ENCODE data around the gene POLD1.
"Not testable (repeated sequence)": the region's sequence is repeated elsewhere in the genome, so short reads cannot be mapped to it uniquely, and the experiment has no call there.

The POLD1 gene

GRCh38 chr19:50383852-50384684 is at the start of gene POLD1:
POLD1 (plus strand) TSS chr19:50384347; CDS start chr19:50398852, 14,505 bp downstream.
- peak; percentile 98 for DNase-seq (ENCODE audit: low read depth)

DNA sequence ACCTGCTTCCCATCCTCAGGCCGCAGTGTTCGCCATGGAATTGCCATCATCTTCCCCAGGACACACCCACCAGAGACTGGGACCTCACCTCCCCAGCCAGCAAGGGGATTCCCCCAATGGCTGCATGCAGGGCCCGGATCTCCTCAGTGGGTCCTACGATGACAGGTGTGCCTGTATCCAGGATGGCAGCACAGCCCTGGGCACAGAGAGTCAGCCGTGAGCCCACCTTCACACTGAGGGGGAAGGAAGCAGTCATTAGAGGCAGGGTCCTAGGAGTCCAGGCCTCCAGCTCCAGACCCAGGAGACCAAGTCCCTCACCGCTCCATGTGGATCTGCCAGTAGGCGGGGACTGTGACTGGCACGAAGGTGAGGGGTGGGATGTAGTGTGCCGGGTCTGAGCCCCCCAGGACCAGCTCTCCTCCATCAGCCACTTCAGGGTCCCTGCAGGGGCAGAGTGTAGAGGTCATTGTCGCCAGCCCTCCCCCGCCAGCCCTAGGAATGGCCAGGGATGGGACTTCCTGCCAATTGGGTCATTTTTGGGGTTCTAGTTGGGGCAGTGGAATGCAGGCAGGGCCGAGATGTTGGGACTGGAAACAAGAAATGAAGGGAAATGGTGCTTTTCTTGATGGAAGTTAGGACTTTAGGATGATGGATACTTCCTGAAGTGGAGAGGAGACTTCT is 49.3 kb upstream of the POLD1 start:
- no peak for DNase-seq (ENCODE audit: low read depth)

- not testable (repeated sequence) for DNase-seq (ENCODE audit: low read depth)
These were observed 47.1 kb upstream of the POLD1 start for GRCh38 chr19:50337031-50337430.

- DNase-seq (ENCODE audit: low read depth), result no peak
These were observed 43.8 kb upstream of the POLD1 start for GRCh38 chr19:50340331-50340730.

DNA sequence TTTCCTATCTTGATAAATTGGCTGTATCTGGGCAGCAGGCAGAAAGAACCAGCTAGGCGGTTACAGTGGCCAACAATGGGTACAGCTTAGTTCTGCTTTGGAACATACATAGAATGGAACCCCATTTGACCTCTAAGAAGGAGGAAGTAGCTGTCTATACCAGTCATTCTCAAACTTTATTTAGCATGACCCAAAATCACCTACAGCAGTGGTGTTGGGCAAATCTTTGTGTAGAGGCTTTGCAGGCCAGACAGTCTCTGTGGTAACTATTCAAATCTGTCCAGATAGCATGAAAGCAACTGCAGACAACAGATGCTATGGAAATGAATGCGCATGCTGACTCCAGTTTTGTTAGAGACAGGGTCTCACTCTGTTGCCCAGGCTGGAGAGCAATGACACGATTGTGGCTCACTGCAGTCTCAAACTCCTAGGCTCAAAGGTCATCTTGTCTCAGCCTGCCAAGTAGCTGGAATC is 43.0 kb upstream of the POLD1 start:
- no peak for DNase-seq (ENCODE audit: low read depth)

- DNase-seq (ENCODE audit: low read depth), result no peak
These were observed 39.4 kb upstream of the POLD1 start for GRCh38 chr19:50344661-50345318.

- DNase-seq (ENCODE audit: low read depth), result not testable (repeated sequence)
These were observed 37.0 kb upstream of the POLD1 start for GRCh38 chr19:50347089-50347581.

DNA sequence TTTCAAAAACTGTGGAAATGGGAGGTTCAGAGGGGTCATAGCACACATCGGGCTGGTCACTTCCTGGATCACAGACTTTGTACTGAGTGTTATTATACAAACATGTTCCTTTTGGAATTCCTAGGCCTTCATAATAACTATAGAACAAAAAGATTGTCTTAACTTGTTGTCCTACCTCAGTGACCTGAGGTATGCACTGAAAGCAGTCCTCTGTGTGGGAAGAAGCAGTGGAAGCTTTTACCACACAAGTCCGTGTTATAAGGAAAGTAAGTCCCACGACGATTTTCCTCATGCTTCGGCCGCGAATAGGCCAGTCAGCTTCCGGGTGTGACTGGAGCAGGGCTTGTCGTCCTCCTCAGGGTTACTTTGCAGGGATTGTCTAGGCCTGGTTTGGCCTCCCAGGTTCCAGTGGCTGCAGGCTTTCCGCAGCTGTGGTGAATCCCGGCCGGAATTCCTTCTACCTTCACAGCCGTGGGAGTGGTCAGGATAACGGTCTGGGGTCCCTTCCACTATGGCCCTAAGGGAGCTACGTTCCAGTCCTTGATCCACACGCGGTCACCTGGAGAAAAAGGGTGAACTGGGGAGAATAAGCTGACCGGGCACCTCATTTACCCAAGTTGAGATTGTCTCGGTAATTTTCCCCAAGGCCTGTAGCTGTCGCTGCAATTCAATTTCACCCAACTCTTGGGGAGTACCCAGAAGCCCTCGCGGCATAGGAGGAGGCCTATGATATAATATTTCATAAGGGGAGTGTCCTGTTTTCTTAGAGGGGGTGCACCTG is 34.7 kb upstream of the POLD1 start:
- DNase-seq (ENCODE audit: low read depth), result no peak

- DNase-seq (ENCODE audit: low read depth), result no peak
These were observed 31.9 kb upstream of the POLD1 start for GRCh38 chr19:50352242-50352641.

DNA sequence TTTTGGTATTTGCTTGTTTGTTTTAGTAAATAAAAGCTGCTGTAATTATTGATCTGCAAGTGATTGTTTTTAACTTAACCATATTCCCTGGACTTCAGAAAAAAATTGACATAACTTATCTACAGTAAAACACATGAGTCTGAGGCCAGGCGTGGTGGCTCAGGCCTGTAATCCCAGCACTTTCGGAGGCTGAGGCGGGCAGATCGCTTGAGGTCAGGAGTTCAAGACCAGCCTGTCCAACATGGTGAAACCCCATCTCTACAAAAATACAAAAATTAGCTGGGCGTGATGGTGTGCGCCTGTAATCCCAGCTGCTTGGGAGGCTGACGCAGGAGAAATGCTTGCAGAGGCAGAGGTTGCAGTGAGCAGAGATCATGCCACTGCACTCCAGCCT is 30.7 kb upstream of the POLD1 start:
- DNase-seq (ENCODE audit: low read depth), result not testable (repeated sequence)

DNA sequence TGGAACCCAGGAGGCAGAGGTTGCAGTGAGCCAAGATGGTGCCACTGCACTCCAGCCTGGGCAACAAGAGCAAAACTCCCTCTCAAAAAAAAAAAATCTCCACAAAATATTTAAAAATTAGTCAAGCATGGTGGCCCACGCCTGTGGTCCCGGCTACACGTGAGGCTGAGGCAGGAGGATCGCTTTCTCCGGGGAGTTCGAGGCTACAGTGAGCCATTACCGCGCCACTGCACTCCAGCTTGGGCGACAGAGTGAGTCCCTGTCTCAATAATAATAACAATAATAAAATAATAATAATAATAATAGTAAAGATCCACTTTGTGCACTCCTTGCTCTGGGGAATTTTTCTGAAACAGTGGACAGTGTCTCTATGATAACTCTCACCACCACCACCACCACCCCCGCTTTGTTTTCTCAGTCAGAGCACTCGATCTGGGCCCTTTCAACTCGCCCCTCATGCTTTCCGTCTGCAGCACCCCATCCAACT is 27.4 kb upstream of the POLD1 start:
- DNase-seq (ENCODE audit: low read depth), result no peak

DNA sequence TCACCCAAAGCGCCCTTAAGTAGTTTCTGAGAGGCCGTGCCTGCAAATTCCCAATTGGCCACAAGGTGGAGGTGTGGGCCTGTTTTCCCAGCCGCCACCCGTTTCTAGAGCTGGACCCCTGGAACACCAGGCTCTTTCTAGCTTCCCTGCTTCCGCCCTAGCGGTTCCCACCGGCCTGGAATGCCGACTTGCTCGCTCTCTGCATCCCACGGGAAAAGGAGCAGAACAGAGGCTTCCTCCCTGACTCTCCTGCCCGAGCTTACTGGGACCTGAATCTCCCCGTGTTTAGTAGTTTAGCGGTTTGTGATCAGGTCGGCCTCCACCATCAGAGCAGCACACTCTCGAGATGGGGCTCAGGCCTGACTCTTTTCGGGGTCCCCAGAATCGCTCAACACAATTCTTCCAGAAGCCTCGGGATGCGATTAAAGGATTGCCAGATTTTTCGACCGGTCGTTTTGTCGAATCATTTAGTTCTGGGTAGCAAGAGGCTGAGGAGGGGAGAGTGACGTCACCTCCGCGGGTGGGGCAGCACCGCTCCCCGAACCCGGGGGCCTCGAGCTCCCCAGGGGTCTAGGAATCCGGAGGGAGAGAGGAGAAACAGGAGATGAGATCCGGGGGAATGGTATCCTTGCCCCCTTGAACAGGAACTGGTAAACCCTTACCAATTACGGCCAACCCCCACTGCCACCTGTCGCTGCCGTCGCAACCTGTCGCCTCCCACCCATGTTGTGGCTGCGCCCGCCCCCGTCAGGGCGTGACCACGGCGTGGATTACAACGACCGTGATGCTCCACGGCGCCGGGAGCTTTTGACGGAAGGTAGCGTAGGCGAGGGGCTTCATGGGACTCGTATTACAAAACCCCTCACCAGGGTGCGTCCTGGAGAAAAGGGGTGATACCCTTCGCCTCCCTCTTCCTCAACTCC is 26.7 kb upstream of the POLD1 start:
- peak; percentile 66 for DNase-seq (ENCODE audit: low read depth)

- DNase-seq (ENCODE audit: low read depth), result peak; percentile 42
These were observed 25.4 kb upstream of the POLD1 start for GRCh38 chr19:50358483-50359327.

DNA sequence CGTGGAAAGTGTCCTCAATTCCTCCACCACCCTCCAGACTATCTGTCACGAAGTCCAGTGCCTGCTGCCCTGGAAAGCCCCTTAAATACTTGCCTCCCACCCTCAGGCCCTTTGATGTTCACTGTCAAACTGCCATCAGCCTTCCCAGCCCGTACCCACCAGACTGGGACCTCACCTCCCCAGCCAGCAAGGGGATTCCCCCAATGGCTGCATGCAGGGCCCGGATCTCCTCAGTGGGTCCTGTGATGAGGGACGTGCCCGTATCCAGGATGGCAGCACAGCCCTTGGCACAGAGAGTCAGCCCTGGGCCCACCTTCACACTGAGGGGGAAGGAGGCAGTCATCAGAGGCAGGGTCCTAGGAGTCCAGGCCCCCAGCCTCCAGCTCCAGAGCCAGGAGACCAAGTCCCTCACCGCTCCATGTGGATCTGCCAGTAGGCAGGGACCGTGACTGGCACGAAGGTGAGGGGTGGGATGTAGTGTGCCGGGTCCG is 24.8 kb upstream of the POLD1 start:
- DNase-seq (ENCODE audit: low read depth), result no peak

GRCh38 chr19:50361290-50362029 is 22.7 kb upstream of the POLD1 start:
- DNase-seq (ENCODE audit: low read depth), result peak; percentile 6

- DNase-seq (ENCODE audit: low read depth), result no peak
These were observed 22.1 kb upstream of the POLD1 start for GRCh38 chr19:50362030-50362412.

- DNase-seq (ENCODE audit: low read depth), result no peak
These were observed 21.3 kb upstream of the POLD1 start for GRCh38 chr19:50362656-50363424.
